IMR-90 (cell line): ENCODE data around the gene SLC38A11. TPM values are rescaled to one million over a fixed set of nuclear protein-coding genes. Genes with fewer than 3 reads are reported as not detected.

Experiments used
- ATAC-seq: fragments of 200-7000 bp; cut with Tn5 transposase; 2 replicates; pipeline ENCODE4 v1.9.1; 2020; ENCODE audit warnings: low read depth, mild to moderate bottlenecking, moderate library complexity
- BruUV-seq: library from RNA; stranded (reverse); fragments of 400-500 nt; replicated peaks from 2 replicates; lab custom pipeline; 2021; lab: Mats Ljungman, UMichigan
- CTCF ChIA-PET: fragments of 300-600 bp; formaldehyde crosslinking; extraction: SDS; loops from one replicate; lab custom pipeline; 2021; ENCODE audit warnings: antibody characterized with exemption; lab: Yijun Ruan, JAX
- POLR2A ChIA-PET: fragments of 300-600 bp; sonication (Branson Sonifier 250); formaldehyde crosslinking; loops from one replicate; lab custom pipeline; 2022; ENCODE audit warnings: antibody characterized with exemption; ENCODE audit not compliant: unreplicated experiment; lab: Charles Lee
- DNase-seq: peaks from one replicate; pipeline ENCODE4 v3.0.0; 2013
- H2AFZ ChIP-seq: replicated peaks from 2 replicates; pipeline ENCODE3; 2013; ENCODE audit warnings: low read length, mild to moderate bottlenecking; ENCODE audit not compliant: poor library complexity
- H2AK5ac ChIP-seq: 2 replicates; pipeline ENCODE4 v1.6.1; 2013; ENCODE audit warnings: low read depth, low read length, inconsistent platforms
- H2AK9ac ChIP-seq: replicated peaks from 2 replicates; pipeline ENCODE3; 2013; ENCODE audit warnings: mild to moderate bottlenecking, low read depth, low read length, moderate library complexity; ENCODE audit not compliant: poor library complexity
- H2BK120ac ChIP-seq: 2 replicates; pipeline ENCODE4 v1.6.1; 2013; ENCODE audit warnings: low read depth, low read length, inconsistent platforms
- H2BK15ac ChIP-seq: 3 replicates; pipeline ENCODE4 v1.6.1; 2013; ENCODE audit warnings: low read depth, low read length, inconsistent platforms
- H2BK20ac ChIP-seq: 2 replicates; pipeline ENCODE4 v1.6.1; 2013; ENCODE audit warnings: low read depth, mild to moderate bottlenecking, inconsistent platforms, low read length, moderate library complexity
- H2BK5ac ChIP-seq: 2 replicates; pipeline ENCODE4 v1.6.1; 2013; ENCODE audit warnings: mild to moderate bottlenecking, low read depth, low read length, inconsistent platforms; ENCODE audit not compliant: poor library complexity, severe bottlenecking
- H3K14ac ChIP-seq: replicated peaks from 2 replicates; pipeline ENCODE4 v1.6.1; 2013; ENCODE audit warnings: low read depth, low read length, inconsistent platforms
- H3K18ac ChIP-seq: 2 replicates; pipeline ENCODE4 v1.6.1; 2013; ENCODE audit warnings: low read depth, low read length, control low read depth
- H3K23ac ChIP-seq: 2 replicates; pipeline ENCODE4 v1.6.1; 2013; ENCODE audit warnings: low read depth, low read length, inconsistent platforms
- H3K27ac ChIP-seq: 2 replicates; pipeline ENCODE4 v1.5.1; 2013; ENCODE audit warnings: mild to moderate bottlenecking, control low read depth, low read length; ENCODE audit not compliant: insufficient read depth
- H3K27me3 ChIP-seq: 2 replicates; pipeline ENCODE4 v1.6.1; 2013; ENCODE audit warnings: low read length; ENCODE audit not compliant: control insufficient read depth, insufficient read depth
- H3K36me3 ChIP-seq: 2 replicates; pipeline ENCODE4 v1.6.1; 2013; ENCODE audit warnings: low read length, mixed read lengths; ENCODE audit not compliant: control insufficient read depth, insufficient read depth
- H3K4ac ChIP-seq: 2 replicates; pipeline ENCODE4 v1.6.1; 2013; ENCODE audit warnings: low read depth, low read length, inconsistent platforms
- H3K4me1 ChIP-seq: 2 replicates; pipeline ENCODE4 v1.6.1; 2013; ENCODE audit warnings: low read length, mixed read lengths; ENCODE audit not compliant: control insufficient read depth, insufficient read depth
- H3K4me2 ChIP-seq: 2 replicates; pipeline ENCODE4 v1.6.1; 2013; ENCODE audit warnings: low read depth, mild to moderate bottlenecking, control low read depth, low read length, moderate library complexity
- H3K4me3 ChIP-seq: 2 replicates; pipeline ENCODE4 v1.5.1; 2013; ENCODE audit warnings: low read depth, mild to moderate bottlenecking, control low read depth, low read length, moderate library complexity; ENCODE audit not compliant: insufficient read depth
- H3K56ac ChIP-seq: 2 replicates; pipeline ENCODE4 v1.6.1; 2013; ENCODE audit warnings: low read length, inconsistent platforms; ENCODE audit not compliant: insufficient read depth; ENCODE audit errors: extremely low read depth
- H3K79me1 ChIP-seq, 2 experiments: 2 replicates each; pipeline ENCODE4 v1.6.1; 2013; ENCODE audit warnings: low read length in 2 of 2, inconsistent platforms in 1 of 2, low read depth in 1 of 2
- H3K9ac ChIP-seq: 2 replicates; pipeline ENCODE4 v1.6.1; 2013; ENCODE audit warnings: low read depth, low read length, control low read depth
- H3K9me1 ChIP-seq: 2 replicates; pipeline ENCODE4 v1.6.1; 2013; ENCODE audit warnings: low read length, inconsistent platforms; ENCODE audit not compliant: insufficient read depth
- H3K9me3 ChIP-seq: 2 replicates; pipeline ENCODE4 v1.6.1; 2013; ENCODE audit warnings: low read length; ENCODE audit not compliant: control insufficient read depth, insufficient read depth
- H4K20me1 ChIP-seq: 2 replicates; pipeline ENCODE4 v1.6.1; 2013; ENCODE audit warnings: low read length, inconsistent platforms; ENCODE audit not compliant: insufficient read depth
- H4K5ac ChIP-seq: 2 replicates; pipeline ENCODE4 v1.6.1; 2013; ENCODE audit warnings: mild to moderate bottlenecking, low read depth, low read length, control low read depth
- H4K8ac ChIP-seq, 2 experiments: 2 replicates each; pipeline ENCODE4 v1.6.1; 2013; ENCODE audit warnings: low read depth in 2 of 2, low read length in 2 of 2, control low read depth in 1 of 2, inconsistent platforms in 1 of 2
- H4K91ac ChIP-seq: 2 replicates; pipeline ENCODE4 v1.6.1; 2013; ENCODE audit warnings: low read depth, low read length, inconsistent platforms; ENCODE audit not compliant: insufficient read depth
- BHLHE40 ChIP-seq: fragments of 150-350 bp; IDR thresholded peaks from 2 replicates; pipeline ENCODE4 v1.6.1; 2016; ENCODE audit warnings: mild to moderate bottlenecking, low read depth, low read length
- CEBPB ChIP-seq: IDR thresholded peaks from 2 replicates; pipeline ENCODE4 v1.6.1; 2012; ENCODE audit warnings: low read depth, low read length, improper control_type of control experiment
- FOS ChIP-seq: fragments of 150-350 bp; IDR thresholded peaks from 2 replicates; pipeline ENCODE4 v1.6.1; 2016; ENCODE audit warnings: low read depth, low read length
- MAFK ChIP-seq: IDR thresholded peaks from 2 replicates; pipeline ENCODE4 v1.6.1; 2012; ENCODE audit warnings: low read depth, low read length, improper control_type of control experiment
- MAZ ChIP-seq: IDR thresholded peaks from 2 replicates; pipeline ENCODE4 v1.6.1; 2012; ENCODE audit warnings: low read depth, mild to moderate bottlenecking, low read length, improper control_type of control experiment, moderate library complexity, borderline replicate concordance
- MXI1 ChIP-seq: IDR thresholded peaks from 2 replicates; pipeline ENCODE4 v1.6.1; 2012; ENCODE audit warnings: low read depth, mild to moderate bottlenecking, low read length, moderate library complexity, borderline replicate concordance
- NFE2L2 ChIP-seq: fragments of 150-350 bp; IDR thresholded peaks from 2 replicates; pipeline ENCODE4 v1.6.1; 2016; ENCODE audit warnings: low read depth, mild to moderate bottlenecking, low read length
- POLR2A ChIP-seq: IDR thresholded peaks from 2 replicates; pipeline ENCODE4 v1.6.1; 2012; ENCODE audit warnings: mild to moderate bottlenecking, low read depth, low read length
- RAD21 ChIP-seq: IDR thresholded peaks from 2 replicates; pipeline ENCODE4 v1.6.1; 2012; ENCODE audit warnings: low read length, improper control_type of control experiment
- RCOR1 ChIP-seq: IDR thresholded peaks from 2 replicates; pipeline ENCODE4 v1.6.1; 2012; ENCODE audit warnings: mild to moderate bottlenecking, low read length, improper control_type of control experiment; ENCODE audit not compliant: insufficient replicate concordance
- RFX5 ChIP-seq: IDR thresholded peaks from 2 replicates; pipeline ENCODE4 v1.8.0; 2012; ENCODE audit warnings: low read depth, mild to moderate bottlenecking, low read length, moderate library complexity
- SMC3 ChIP-seq: fragments of 150-350 bp; IDR thresholded peaks from 2 replicates; pipeline ENCODE4 v1.6.1; 2016; ENCODE audit warnings: low read depth, mild to moderate bottlenecking, antibody characterized with exemption, low read length, moderate library complexity
- WGBS, 2 experiments: methylation state at CpG; one replicate each; pipeline versions ENCODE4 v1.1.5 to v1.1.7; 2013; ENCODE audit warnings: missing lambda C conversion rate in 2 of 2; ENCODE audit not compliant: insufficient read length in 1 of 2; ENCODE audit errors: extremely low coverage in 2 of 2; 5-methylcytosine and 5-hydroxymethylcytosine counted together
- dilution Hi-C: fragments of 300-500 bp; cut with HindIII; formaldehyde crosslinking; loops from one replicate; pipeline ENCODE4 v1.14.3; 2018; ENCODE audit warnings: low sequenced_read_pairs; ENCODE audit not compliant: unreplicated experiment
- in situ Hi-C: fragments of 300-500 bp; cut with MboI; formaldehyde crosslinking; loops from 3 replicates; pipeline ENCODE4 v1.14.3; 2019; ENCODE audit warnings: low sequenced_read_pairs, inconsistent platforms, mixed read lengths
- intact Hi-C: fragments of 100-400 bp; cut with micrococcal nuclease; formaldehyde crosslinking; loops from 2 replicates; pipeline ENCODE4 v1.10.0; 2022
- polyA plus RNA-seq, 3 experiments: library from polyadenylated mRNA; depleted of rRNA; stranded (reverse); fragments of >200 nt; gene quantifications; 2 replicates each; pipeline ENCODE4 v1.2.3, GENCODE V29; 2012; ENCODE audit warnings: low replicate concordance in 1 of 3
- total RNA-seq: library from RNA; depleted of rRNA; stranded (reverse); fragments of >200 nt; gene quantifications from 2 replicates; pipeline ENCODE4 v1.2.3, GENCODE V29; 2012
- TF ChIP-seq, protein P1 (sequence below): conservative IDR thresholded peaks from 2 replicates; pipeline ENCODE4 v1.5.1; 2012; ENCODE audit warnings: mild to moderate bottlenecking, low read depth, low read length, improper control_type of control experiment
- TF ChIP-seq, protein P2 (sequence below): fragments of 150-350 bp; IDR thresholded peaks from 2 replicates; pipeline ENCODE4 v1.6.1; 2017; ENCODE audit warnings: mild to moderate bottlenecking, antibody characterized with exemption, low read length, low read depth
- TF ChIP-seq, protein P3 (sequence below): fragments of 150-350 bp; IDR thresholded peaks from 2 replicates; pipeline ENCODE4 v1.6.1; 2016; ENCODE audit warnings: low read depth, mild to moderate bottlenecking, low read length, moderate library complexity, borderline replicate concordance

SLC38A11 gene
- total and polyA plus RNA-seq, 2 of the 4 experiments (the other 2 are of a cell fraction) = 0.18 to 0.21 TPM

DNA sequence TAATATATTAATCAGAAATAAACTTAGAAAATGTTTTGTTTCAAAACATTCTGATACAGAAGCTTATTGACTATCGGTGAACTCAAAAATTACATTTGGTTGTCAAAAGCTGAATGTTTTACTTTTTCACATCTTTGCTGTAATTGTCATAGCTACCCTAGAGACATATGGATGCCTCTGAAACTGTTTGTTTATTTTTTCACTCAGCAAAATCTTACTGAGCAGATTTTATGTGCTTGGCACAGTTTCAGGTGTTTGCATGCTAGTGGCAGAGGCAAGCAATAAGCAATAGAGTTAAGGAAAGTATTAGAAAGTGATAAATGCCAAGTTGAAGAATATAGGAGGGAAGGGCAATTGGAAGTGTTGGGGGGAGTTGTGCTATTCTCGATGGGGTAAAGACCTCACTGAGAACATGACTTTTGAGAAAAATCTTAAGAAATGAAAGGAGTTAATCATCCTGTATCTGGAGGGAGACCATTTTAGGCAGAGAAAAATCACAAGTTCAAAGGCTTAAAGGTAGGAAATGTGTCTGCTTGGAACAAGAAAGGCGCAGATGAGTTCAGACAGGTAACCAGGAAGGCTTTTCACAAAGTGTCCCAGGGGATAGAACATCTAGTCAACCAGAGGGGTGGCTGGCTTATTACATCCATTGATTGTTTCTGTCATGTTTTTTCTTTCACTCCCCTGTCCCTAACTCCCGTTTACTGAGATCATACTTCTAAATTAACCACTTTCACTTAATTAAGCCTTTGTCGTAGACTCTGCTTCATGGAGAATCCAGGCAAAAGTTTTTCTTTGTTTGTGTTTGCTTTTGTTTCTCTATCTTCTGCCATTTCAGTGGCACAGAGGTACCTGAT is 86.5 kb downstream of the SLC38A11 start:
- Histone ChIP-seq H2BK120ac (no peak overlapping the region), H3K4me2 (no peak overlapping the region), H3K4ac (no peak overlapping the region), H3K9me3 (no peaks in the 10 kb centered on the region), H2AK9ac (no peak overlapping the region), H3K56ac (no peak overlapping the region), H2AFZ (no peak overlapping the region), H3K27me3 (peaks cover 3% of the 10 kb centered on the region; the same call in 1 of the 2 replicates), H3K14ac (no peak overlapping the region), H3K9me1 (no peaks in the 10 kb centered on the region), H2BK15ac (no peak overlapping the region), H4K5ac (no peak overlapping the region), H2BK20ac (no peak overlapping the region), H3K23ac (no peak overlapping the region), H3K79me1 (no peaks in the 10 kb centered on the region), H3K4me3 (no peak overlapping the region), H3K4me1 (no peaks in the 10 kb centered on the region), H3K36me3 (no peaks in the 10 kb centered on the region), H2AK5ac (no peak overlapping the region), H4K8ac (no peak overlapping the region), H3K18ac (no peak overlapping the region), H4K20me1 (no peaks in the 10 kb centered on the region), H4K91ac (no peak overlapping the region), H2BK5ac (no peak overlapping the region), H3K9ac (no peak overlapping the region), H3K27ac (no peak overlapping the region)
- POLR2A ChIA-PET = no interaction called here
- no peak for TF ChIP-seq POLR2A
- TF ChIP-seq MAZ = no peak
- TF ChIP-seq RFX5 = no peak
- no peak for TF ChIP-seq BHLHE40
- TF ChIP-seq FOS = no peak
- TF ChIP-seq NFE2L2 = no peak
- TF ChIP-seq, protein P1, sequence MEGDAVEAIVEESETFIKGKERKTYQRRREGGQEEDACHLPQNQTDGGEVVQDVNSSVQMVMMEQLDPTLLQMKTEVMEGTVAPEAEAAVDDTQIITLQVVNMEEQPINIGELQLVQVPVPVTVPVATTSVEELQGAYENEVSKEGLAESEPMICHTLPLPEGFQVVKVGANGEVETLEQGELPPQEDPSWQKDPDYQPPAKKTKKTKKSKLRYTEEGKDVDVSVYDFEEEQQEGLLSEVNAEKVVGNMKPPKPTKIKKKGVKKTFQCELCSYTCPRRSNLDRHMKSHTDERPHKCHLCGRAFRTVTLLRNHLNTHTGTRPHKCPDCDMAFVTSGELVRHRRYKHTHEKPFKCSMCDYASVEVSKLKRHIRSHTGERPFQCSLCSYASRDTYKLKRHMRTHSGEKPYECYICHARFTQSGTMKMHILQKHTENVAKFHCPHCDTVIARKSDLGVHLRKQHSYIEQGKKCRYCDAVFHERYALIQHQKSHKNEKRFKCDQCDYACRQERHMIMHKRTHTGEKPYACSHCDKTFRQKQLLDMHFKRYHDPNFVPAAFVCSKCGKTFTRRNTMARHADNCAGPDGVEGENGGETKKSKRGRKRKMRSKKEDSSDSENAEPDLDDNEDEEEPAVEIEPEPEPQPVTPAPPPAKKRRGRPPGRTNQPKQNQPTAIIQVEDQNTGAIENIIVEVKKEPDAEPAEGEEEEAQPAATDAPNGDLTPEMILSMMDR = no peak
- TF ChIP-seq RCOR1 = no peak
- TF ChIP-seq, protein P2, sequence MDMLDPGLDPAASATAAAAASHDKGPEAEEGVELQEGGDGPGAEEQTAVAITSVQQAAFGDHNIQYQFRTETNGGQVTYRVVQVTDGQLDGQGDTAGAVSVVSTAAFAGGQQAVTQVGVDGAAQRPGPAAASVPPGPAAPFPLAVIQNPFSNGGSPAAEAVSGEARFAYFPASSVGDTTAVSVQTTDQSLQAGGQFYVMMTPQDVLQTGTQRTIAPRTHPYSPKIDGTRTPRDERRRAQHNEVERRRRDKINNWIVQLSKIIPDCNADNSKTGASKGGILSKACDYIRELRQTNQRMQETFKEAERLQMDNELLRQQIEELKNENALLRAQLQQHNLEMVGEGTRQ = no peak
- TF ChIP-seq, protein P3, sequence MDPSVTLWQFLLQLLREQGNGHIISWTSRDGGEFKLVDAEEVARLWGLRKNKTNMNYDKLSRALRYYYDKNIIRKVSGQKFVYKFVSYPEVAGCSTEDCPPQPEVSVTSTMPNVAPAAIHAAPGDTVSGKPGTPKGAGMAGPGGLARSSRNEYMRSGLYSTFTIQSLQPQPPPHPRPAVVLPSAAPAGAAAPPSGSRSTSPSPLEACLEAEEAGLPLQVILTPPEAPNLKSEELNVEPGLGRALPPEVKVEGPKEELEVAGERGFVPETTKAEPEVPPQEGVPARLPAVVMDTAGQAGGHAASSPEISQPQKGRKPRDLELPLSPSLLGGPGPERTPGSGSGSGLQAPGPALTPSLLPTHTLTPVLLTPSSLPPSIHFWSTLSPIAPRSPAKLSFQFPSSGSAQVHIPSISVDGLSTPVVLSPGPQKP = no peak
- TF ChIP-seq SMC3 = no peak
- TF ChIP-seq CEBPB = no peak
- no peak for TF ChIP-seq MXI1
- TF ChIP-seq RAD21 = no peak
- no peak for TF ChIP-seq MAFK
- dilution Hi-C loops (no loop called here), intact Hi-C loops (no loop called here), in situ Hi-C loops (no loop called here)
- no peak for ATAC-seq
- BruUV-seq = no TSS peak
- WGBS, 2 experiments = 38% methylated on average over 1 of the region's 5 CpGs; no CpG with 5 or more reads in 1 of the 2 experiments
- CTCF ChIA-PET = no interaction called here
- DNase-seq = no peak
